Activated T-cell treated with anti-CD3 and anti-CD28 coated beads, Interleukin-2, amount 50 U/mL, for 72 hours (primary cell): ENCODE results near the gene SNCB. TPM values are rescaled to one million over a fixed set of nuclear protein-coding genes. Genes with fewer than 3 reads are reported as not detected.

ENCODE experiments used
- ATAC-seq, 2 donors: fragments of 150-1000 bp; cut with Tn5 transposase; replicated peaks in 1 of 2; 2 replicates each; pipeline ENCODE4 v1.10.0; 2021; ENCODE audit warnings: moderate library complexity in 2 of 2, mild to moderate bottlenecking in 1 of 2
- DNase-seq, 2 donors: peaks; one replicate each; pipeline ENCODE4 v3.0.0; 2021 to 2022; ENCODE audit warnings: mixed read lengths in 1 of 2
- H3K27ac Mint-ChIP-seq: one replicate; pipeline ENCODE4 v1.8.0; 2022; ENCODE audit warnings: mild to moderate bottlenecking, moderate library complexity, mixed read lengths
- H3K27me3 Mint-ChIP-seq: one replicate; pipeline ENCODE4 v1.8.0; 2022; ENCODE audit warnings: low read depth, mixed read lengths
- H3K36me3 Mint-ChIP-seq, 2 donors: one replicate each; pipeline ENCODE4 v1.8.0; 2022; ENCODE audit warnings: mixed read lengths in 2 of 2, mild to moderate bottlenecking in 1 of 2; ENCODE audit not compliant: insufficient read depth in 2 of 2
- H3K4me1 Mint-ChIP-seq: one replicate; pipeline ENCODE4 v1.8.0; 2022; ENCODE audit warnings: low read depth, mixed read lengths
- H3K4me3 Mint-ChIP-seq, 2 donors: one replicate each; pipeline ENCODE4 v1.8.0; 2022; ENCODE audit warnings: mild to moderate bottlenecking in 2 of 2, mixed read lengths in 2 of 2, moderate library complexity in 2 of 2
- H3K9me3 Mint-ChIP-seq, 2 donors: one replicate each; pipeline ENCODE4 v1.8.0; 2022; ENCODE audit warnings: mixed read lengths in 2 of 2
- total RNA-seq, 2 donors: library from RNA; stranded (reverse); gene quantifications; one replicate each; pipeline ENCODE4 v1.2.3, GENCODE V29; 2022

Gene SNCB
- total RNA-seq, 2 donors from 2014 or later: 0.81 TPM; not detected in 1

- Mint-ChIP-seq H3K4me1 (no peaks in the 10 kb centered on the region), H3K27me3 (peaks cover 29% of the 10 kb centered on the region), H3K4me3 (no peak overlapping the region), H3K27ac (no peak overlapping the region), H3K9me3 (no peaks in the 10 kb centered on the region), H3K36me3 (no peaks in the 10 kb centered on the region)
- no peak for ATAC-seq
- DNase-seq: no peak
Measured at GRCh38 chr5:176667637-176668036, 37.3 kb upstream of the SNCB start.

GRCh38 chr5:176665517-176665916 is 35.2 kb upstream of the SNCB start:
- Mint-ChIP-seq H3K27ac (no peak overlapping the region), H3K9me3 (no peaks in the 10 kb centered on the region), H3K4me1 (peaks cover 4% of the 10 kb centered on the region), H3K27me3 (peaks cover 18% of the 10 kb centered on the region), H3K4me3 (no peak overlapping the region), H3K36me3 (no peaks in the 10 kb centered on the region)
- ATAC-seq: no peak
- DNase-seq: no peak

- H3K27ac Mint-ChIP-seq: no peak overlapping the region
- no peaks in the 10 kb centered on the region for H3K36me3 Mint-ChIP-seq
- H3K4me3 Mint-ChIP-seq: no peak overlapping the region
- peaks cover 18% of the 10 kb centered on the region for H3K27me3 Mint-ChIP-seq
- H3K4me1 Mint-ChIP-seq: peaks cover 10% of the 10 kb centered on the region
- ATAC-seq: no peak
- H3K9me3 Mint-ChIP-seq: no peaks in the 10 kb centered on the region
- no peak for DNase-seq
Measured at GRCh38 chr5:176664886-176665285, 34.6 kb upstream of the SNCB start.

GRCh38 chr5:176664479-176664878 is 34.1 kb upstream of the SNCB start:
- Mint-ChIP-seq H3K4me3 (no peak overlapping the region), H3K9me3 (no peaks in the 10 kb centered on the region), H3K27me3 (peaks cover 18% of the 10 kb centered on the region), H3K4me1 (peaks cover 14% of the 10 kb centered on the region), H3K36me3 (no peaks in the 10 kb centered on the region), H3K27ac (no peak overlapping the region)
- DNase-seq: no peak
- ATAC-seq: no peak

GRCh38 chr5:176663566-176663965 is 33.2 kb upstream of the SNCB start:
- H3K4me3 Mint-ChIP-seq: no peak overlapping the region
- ATAC-seq: no peak
- H3K4me1 Mint-ChIP-seq: peaks cover 22% of the 10 kb centered on the region
- DNase-seq: no peak
- no peak overlapping the region for H3K27ac Mint-ChIP-seq
- H3K9me3 Mint-ChIP-seq: no peaks in the 10 kb centered on the region
- H3K36me3 Mint-ChIP-seq: no peaks in the 10 kb centered on the region
- H3K27me3 Mint-ChIP-seq: peaks cover 18% of the 10 kb centered on the region

GRCh38 chr5:176662371-176663333 is 32.3 kb upstream of the SNCB start:
- no peaks in the 10 kb centered on the region for H3K9me3 Mint-ChIP-seq
- H3K4me1 Mint-ChIP-seq: peaks cover 31% of the 10 kb centered on the region
- DNase-seq (no peak), ATAC-seq (no peak)
- H3K4me3 Mint-ChIP-seq: no peak overlapping the region
- H3K27me3 Mint-ChIP-seq: peaks cover 18% of the 10 kb centered on the region
- H3K27ac Mint-ChIP-seq: no peak overlapping the region
- H3K36me3 Mint-ChIP-seq: no peaks in the 10 kb centered on the region

GRCh38 chr5:176661676-176662075 is 31.3 kb upstream of the SNCB start:
- Mint-ChIP-seq H3K36me3 (no peaks in the 10 kb centered on the region), H3K27ac (no peak overlapping the region), H3K9me3 (no peaks in the 10 kb centered on the region), H3K4me3 (no peak overlapping the region), H3K4me1 (peaks cover 33% of the 10 kb centered on the region), H3K27me3 (peaks cover 18% of the 10 kb centered on the region)
- ATAC-seq: no peak
- no peak for DNase-seq

GRCh38 chr5:176660860-176661641 is 30.7 kb upstream of the SNCB start:
- H3K4me3 Mint-ChIP-seq: no peak overlapping the region
- peaks cover 33% of the 10 kb centered on the region for H3K4me1 Mint-ChIP-seq
- H3K27me3 Mint-ChIP-seq: peaks cover 18% of the 10 kb centered on the region
- H3K27ac Mint-ChIP-seq: no peak overlapping the region
- peaks cover 0 to 2% of the 10 kb centered on the region in 2 donors for H3K36me3 Mint-ChIP-seq
- no peaks in the 10 kb centered on the region for H3K9me3 Mint-ChIP-seq
- peak; percentile 84 to 85 for ATAC-seq
- DNase-seq: peak; percentile 80 to 87

GRCh38 chr5:176660530-176660859 is 30.2 kb upstream of the SNCB start:
- Mint-ChIP-seq H3K4me1 (peaks cover 33% of the 10 kb centered on the region), H3K4me3 (no peak overlapping the region)

GRCh38 chr5:176659860-176660461 is 29.6 kb upstream of the SNCB start:
- no peak for ATAC-seq
- Mint-ChIP-seq H3K9me3 (no peaks in the 10 kb centered on the region), H3K27me3 (peaks cover 11% of the 10 kb centered on the region), H3K4me1 (peaks cover 33% of the 10 kb centered on the region), H3K27ac (no peak overlapping the region), H3K36me3 (peaks cover 0 to 2% of the 10 kb centered on the region in 2 donors), H3K4me3 (no peak overlapping the region)
- no peak for DNase-seq

More at GRCh38 chr5:176660530-176660859, 30.2 kb upstream of the SNCB start:
- Mint-ChIP-seq H3K27me3 (peaks cover 16% of the 10 kb centered on the region), H3K27ac (no peak overlapping the region), H3K36me3 (peaks cover 0 to 2% of the 10 kb centered on the region in 2 donors), H3K9me3 (no peaks in the 10 kb centered on the region)
- ATAC-seq (peak; percentile 38 to 51), DNase-seq (no peak)

- Mint-ChIP-seq H3K4me1 (peaks cover 33% of the 10 kb centered on the region), H3K27me3 (peaks cover 11% of the 10 kb centered on the region), H3K9me3 (no peaks in the 10 kb centered on the region), H3K27ac (no peak overlapping the region), H3K4me3 (no peak overlapping the region), H3K36me3 (peaks cover 0 to 2% of the 10 kb centered on the region in 2 donors)
- no peak for DNase-seq
- no peak for ATAC-seq
Measured at GRCh38 chr5:176659512-176659839, 29.1 kb upstream of the SNCB start.

- Mint-ChIP-seq H3K4me3 (peak overlapping the region; percentile 57 to 71), H3K36me3 (peaks cover 0 to 2% of the 10 kb centered on the region in 2 donors), H3K9me3 (no peaks in the 10 kb centered on the region), H3K27me3 (peaks cover 5% of the 10 kb centered on the region), H3K4me1 (peaks cover 36% of the 10 kb centered on the region), H3K27ac (no peak overlapping the region)
- DNase-seq (no peak), ATAC-seq (peak in 1 of 2 donors; percentile 18)
Measured at GRCh38 chr5:176658817-176659511, 28.6 kb upstream of the SNCB start.
